ENCODE measurements around the gene PRPSAP1. TPM values are rescaled to one million over a fixed set of nuclear protein-coding genes. Genes with fewer than 3 reads are reported as not detected.

PRPSAP1 gene
- total RNA-seq, 4 donors from 2014 or later, result 133 to 198 (median 167) TPM

GRCh38 chr17:76260220-76260619 is 93.5 kb downstream of the PRPSAP1 start:
- DNase-seq, result peak in 1 of 2 donors; percentile 43
- H3K4me1 ChIP-seq, result peaks cover 5 to 36% of the 10 kb centered on the region in 2 donors
- no peak overlapping the region for H3K27ac ChIP-seq
- TF ChIP-seq POLR2A (IDR thresholded peaks at IDR 0.05), result no peak
- TF ChIP-seq, protein P1, sequence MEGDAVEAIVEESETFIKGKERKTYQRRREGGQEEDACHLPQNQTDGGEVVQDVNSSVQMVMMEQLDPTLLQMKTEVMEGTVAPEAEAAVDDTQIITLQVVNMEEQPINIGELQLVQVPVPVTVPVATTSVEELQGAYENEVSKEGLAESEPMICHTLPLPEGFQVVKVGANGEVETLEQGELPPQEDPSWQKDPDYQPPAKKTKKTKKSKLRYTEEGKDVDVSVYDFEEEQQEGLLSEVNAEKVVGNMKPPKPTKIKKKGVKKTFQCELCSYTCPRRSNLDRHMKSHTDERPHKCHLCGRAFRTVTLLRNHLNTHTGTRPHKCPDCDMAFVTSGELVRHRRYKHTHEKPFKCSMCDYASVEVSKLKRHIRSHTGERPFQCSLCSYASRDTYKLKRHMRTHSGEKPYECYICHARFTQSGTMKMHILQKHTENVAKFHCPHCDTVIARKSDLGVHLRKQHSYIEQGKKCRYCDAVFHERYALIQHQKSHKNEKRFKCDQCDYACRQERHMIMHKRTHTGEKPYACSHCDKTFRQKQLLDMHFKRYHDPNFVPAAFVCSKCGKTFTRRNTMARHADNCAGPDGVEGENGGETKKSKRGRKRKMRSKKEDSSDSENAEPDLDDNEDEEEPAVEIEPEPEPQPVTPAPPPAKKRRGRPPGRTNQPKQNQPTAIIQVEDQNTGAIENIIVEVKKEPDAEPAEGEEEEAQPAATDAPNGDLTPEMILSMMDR (IDR thresholded peaks at IDR 0.05), result no peak
- H3K9me3 ChIP-seq, result no peaks in the 10 kb centered on the region
- no peak overlapping the region for H3K4me3 ChIP-seq (replicated peaks in 1 of 3)
- no peaks in the 10 kb centered on the region for H3K36me3 ChIP-seq
- intact Hi-C loops (cut with DNase I), result no loop called here
- WGBS, 2 donors, result 69 to 74% methylated on average over 7 of the region's 7 CpGs
- no peaks in the 10 kb centered on the region for H3K27me3 ChIP-seq

Small RNA genes lying within 50 kb of the gene (small RNA-seq; reads per million reads assigned to genes)
- gene RF00019, result not detected
- not detected for gene RNU6-24P

Other genes with a start within 250 kb of the PRPSAP1 start
- 1 to 10 TPM; 1.1 to 6.5 (median 5.7) TPM for gene FOXJ1, start 212.7 kb downstream of the PRPSAP1 start, total RNA-seq
- gene RNF157, start 113.4 kb downstream of the PRPSAP1 start, total RNA-seq, result 1 to 10 TPM; 1.7 to 6.6 (median 4.7) TPM
- gene UBALD2, start 88.6 kb downstream of the PRPSAP1 start, total RNA-seq, result 10 to 100 TPM in 3 of 4 donors, 1 to 10 TPM in 1; 9.8 to 54.2 (median 22.9) TPM
- gene QRICH2, start 45.6 kb downstream of the PRPSAP1 start, total RNA-seq, result 10 to 100 TPM in 2 of 4 donors, 1 to 10 TPM in 2; 6.6 to 14.3 (median 9.9) TPM
- 10 to 100 TPM in 3 of 4 donors, 1 to 10 TPM in 1; 8.5 to 24.5 (median 13.8) TPM for gene SPHK1, start 30.7 kb upstream of the PRPSAP1 start, total RNA-seq
- gene UBE2O, start 99.2 kb upstream of the PRPSAP1 start, total RNA-seq, result 10 to 100 TPM; 26.3 to 47.9 (median 37.3) TPM
- under 1 TPM in 1 of 4 donors, not detected in 3; 0.81 TPM for gene AANAT, start 113.7 kb upstream of the PRPSAP1 start, total RNA-seq
- 10 to 100 TPM; 16.4 to 31.1 (median 22.1) TPM for gene RHBDF2, start 147.5 kb upstream of the PRPSAP1 start, total RNA-seq
- gene CYGB, start 183.8 kb upstream of the PRPSAP1 start, total RNA-seq, result 10 to 100 TPM; 14.7 to 32.3 (median 25.6) TPM
- 1 to 10 TPM; 1.5 to 8.3 (median 4.2) TPM for gene PRCD, start 186.1 kb upstream of the PRPSAP1 start, total RNA-seq
- gene ST6GALNAC2, start 231.9 kb upstream of the PRPSAP1 start, total RNA-seq, result 10 to 100 TPM; 32.7 to 65.4 (median 42.6) TPM